Measurements from ENCODE around the gene HOXB2. TPM values are rescaled to one million over a fixed set of nuclear protein-coding genes. Genes with fewer than 3 reads are reported as not detected.

Gene HOXB2
- total and polyA plus RNA-seq, 2 experiments from 2014 or later, result 5.6 to 20.7 TPM

- Histone ChIP-seq H3K4me2 (peak overlapping the region; percentile 91), H2AFZ (peak overlapping the region; percentile 38), H3K9me2 (replicated peaks; ENCODE audit: insufficient read depth) (no peaks in the 10 kb centered on the region), H3K4me1 (ENCODE audit: insufficient read depth) (peaks cover 22% of the 10 kb centered on the region), H3K27ac (peak overlapping the region; percentile 96), H3K9me3 (ENCODE audit: low read depth) (no peaks in the 10 kb centered on the region), H3K27me3 (peaks cover 80% of the 10 kb centered on the region), H3K4me3 (peak overlapping the region; percentile 52), H3K36me3 (replicated peaks; ENCODE audit: insufficient read depth, low read depth) (no peaks in the 10 kb centered on the region), H4K20me1 (ENCODE audit: insufficient read depth, poor library complexity, severe bottlenecking) (no peaks in the 10 kb centered on the region), H3K79me2 (peaks cover 20% of the 10 kb centered on the region)
- DNase-seq (ENCODE audit: low spot score), result peak; percentile 55
- peak; percentile 15 for TF ChIP-seq CTCF (IDR thresholded peaks at IDR 0.05; ENCODE audit: poor library complexity)
- no peak for TF ChIP-seq EZH2phosphoT487 (IDR thresholded peaks at IDR 0.05; ENCODE audit: low read depth, severe bottlenecking, unreplicated experiment)
- TF ChIP-seq EZH2 (IDR thresholded peaks at IDR 0.05; ENCODE audit: borderline replicate concordance), result no peak
- 2% methylated on average over 63 of the region's 72 CpGs for WGBS (ENCODE audit: low lambda C conversion rate, missing lambda C conversion rate)
Observed at GRCh38 chr17:48543107-48543853, 1.6 kb downstream of the HOXB2 start.

- H3K9me2 ChIP-seq (replicated peaks; ENCODE audit: insufficient read depth), result no peaks in the 10 kb centered on the region
- no peak for DNase-seq (ENCODE audit: low spot score)
- H3K4me1 ChIP-seq (ENCODE audit: insufficient read depth), result peaks cover 16% of the 10 kb centered on the region
- H4K20me1 ChIP-seq (ENCODE audit: insufficient read depth, poor library complexity, severe bottlenecking), result no peaks in the 10 kb centered on the region
- H3K79me2 ChIP-seq, result peaks cover 20% of the 10 kb centered on the region
- peaks cover 78% of the 10 kb centered on the region for H3K27me3 ChIP-seq
- H3K36me3 ChIP-seq (replicated peaks; ENCODE audit: insufficient read depth, low read depth), result no peaks in the 10 kb centered on the region
- no peaks in the 10 kb centered on the region for H3K9me3 ChIP-seq (ENCODE audit: low read depth)
- peak overlapping the region; percentile 52 for H3K4me3 ChIP-seq
- peak overlapping the region; percentile 96 for H3K27ac ChIP-seq
- H2AFZ ChIP-seq, result no peak overlapping the region
- 17% methylated on average over 12 of the region's 12 CpGs for WGBS (ENCODE audit: low lambda C conversion rate, missing lambda C conversion rate)
- H3K4me2 ChIP-seq, result peak overlapping the region; percentile 91
- TF ChIP-seq CTCF (IDR thresholded peaks at IDR 0.05; ENCODE audit: poor library complexity), result no peak
- TF ChIP-seq EZH2phosphoT487 (IDR thresholded peaks at IDR 0.05; ENCODE audit: low read depth, severe bottlenecking, unreplicated experiment), result no peak
- peak; percentile 60 for TF ChIP-seq EZH2 (IDR thresholded peaks at IDR 0.05; ENCODE audit: borderline replicate concordance)
Observed at GRCh38 chr17:48542698-48543106, 2.2 kb downstream of the HOXB2 start.

- Histone ChIP-seq H3K4me3 (no peak overlapping the region), H3K79me2 (peaks cover 20% of the 10 kb centered on the region), H2AFZ (no peak overlapping the region)
Observed at GRCh38 chr17:48542114-48542656, 2.7 kb downstream of the HOXB2 start.

More at GRCh38 chr17:48542114-48542656, 2.7 kb downstream of the HOXB2 start:
- H3K27ac ChIP-seq, result peak overlapping the region; percentile 96
- peaks cover 79% of the 10 kb centered on the region for H3K27me3 ChIP-seq
- H3K9me2 ChIP-seq (replicated peaks; ENCODE audit: insufficient read depth), result no peaks in the 10 kb centered on the region
- H3K4me1 ChIP-seq (ENCODE audit: insufficient read depth), result peaks cover 14% of the 10 kb centered on the region
- H3K9me3 ChIP-seq (ENCODE audit: low read depth), result no peaks in the 10 kb centered on the region
- no peak for DNase-seq (ENCODE audit: low spot score)
- 19% methylated on average over 27 of the region's 27 CpGs for WGBS (ENCODE audit: low lambda C conversion rate, missing lambda C conversion rate)
- peak overlapping the region; percentile 91 for H3K4me2 ChIP-seq
- no peaks in the 10 kb centered on the region for H3K36me3 ChIP-seq (replicated peaks; ENCODE audit: insufficient read depth, low read depth)
- no peaks in the 10 kb centered on the region for H4K20me1 ChIP-seq (ENCODE audit: insufficient read depth, poor library complexity, severe bottlenecking)
- TF ChIP-seq EZH2phosphoT487 (IDR thresholded peaks at IDR 0.05; ENCODE audit: low read depth, severe bottlenecking, unreplicated experiment), result peak; percentile 70
- no peak for TF ChIP-seq CTCF (IDR thresholded peaks at IDR 0.05; ENCODE audit: poor library complexity)
- peak; percentile 76 for TF ChIP-seq EZH2 (IDR thresholded peaks at IDR 0.05; ENCODE audit: borderline replicate concordance)
